ENCODE measurements around the gene SNX1. TPM values are rescaled to one million over a fixed set of nuclear protein-coding genes. Genes with fewer than 3 reads are reported as not detected.

Gene SNX1
- 94.5 and 104 TPM in 2 replicates for total RNA-seq (2021)
- percentile 85 among the genes with signal in this experiment for Bru-seq, nascent RNA
- BruChase-seq, experiment 1, labeled RNA remaining after a 2-hour chase, result percentile 84 among the genes with signal in this experiment
- percentile 81 among the genes with signal in this experiment for BruChase-seq, experiment 2, labeled RNA remaining after a 6-hour chase
- long read RNA-seq, transcript SNX1-213 (13 exons, 1,374 nt), result minor isoform, 5 of 305 reads
- long read RNA-seq, transcript SNX1-208 (15 exons, 1,971 nt), result major isoform, 237 of 305 reads
- long read RNA-seq, partial matches to known transcripts, result 18 of 305 reads
- long read RNA-seq, other reads (novel, unspliced or antisense), result 44 of 305 reads

- H3K4me1 ChIP-seq (ENCODE audit: insufficient read depth, low read length, poor library complexity, severe bottlenecking), result peaks cover 52% of the 10 kb centered on the region
- H3K4me3 ChIP-seq (ENCODE audit: low read depth, low read length, poor library complexity, severe bottlenecking), result peak within 1 kb of the TSS; percentile 86
- peak within 1 kb of the TSS; percentile 89 for H3K27ac ChIP-seq (ENCODE audit: low read depth, low read length, poor library complexity, severe bottlenecking)
- intact Hi-C loops (cut with micrococcal nuclease; ENCODE audit: unreplicated experiment), result loop anchor here (2.0 kb wide), 1 partner anchor 57 kb away; no protein-coding TSS in a partner anchor
- DNase-seq (ENCODE audit: low spot score), result peak; percentile 96
- no peaks in the 10 kb centered on the region for H3K27me3 ChIP-seq (replicated peaks; ENCODE audit: insufficient read depth, low read depth, low read length, poor library complexity)
- POLR2A ChIA-PET (ENCODE audit: low non-redundant PET), result interaction anchor here (0.5 to 0.9 kb wide), 2 partner anchors 8 to 59 kb away, joined by 3 to 8 read pairs; no protein-coding TSS in a partner anchor
- no peaks in the 10 kb centered on the region for H3K36me3 ChIP-seq (ENCODE audit: insufficient read depth, low read length, poor library complexity, severe bottlenecking)
- TF ChIP-seq EZH2 (IDR thresholded peaks at IDR 0.05; ENCODE audit: borderline replicate concordance, low read depth, low read length, poor library complexity, severe bottlenecking) (no peak), CTCF (conservative IDR thresholded peaks at IDR 0.05; ENCODE audit: low read depth, low read length) (no peak)
- BruUV-seq (replicated peaks), result TSS peak; percentile 57
- H3K9me3 ChIP-seq (ENCODE audit: low read depth, low read length, poor library complexity, severe bottlenecking), result no peaks in the 10 kb centered on the region
- CTCF ChIA-PET, result no interaction called here
These were observed at the start of gene SNX1 for GRCh38 chr15:64095795-64096667. Gene SNX1 (plus strand): TSS chr15:64095982. CDS start chr15:64096014, 32 bp downstream.

- Histone ChIP-seq H3K27me3 (replicated peaks; ENCODE audit: insufficient read depth, low read depth, low read length, poor library complexity) (no peaks in the 10 kb centered on the region), H3K4me1 (ENCODE audit: insufficient read depth, low read length, poor library complexity, severe bottlenecking) (peaks cover 6% of the 10 kb centered on the region), H3K27ac (ENCODE audit: low read depth, low read length, poor library complexity, severe bottlenecking) (no peak within 1 kb of the TSS), H3K9me3 (ENCODE audit: low read depth, low read length, poor library complexity, severe bottlenecking) (no peaks in the 10 kb centered on the region), H3K4me3 (ENCODE audit: low read depth, low read length, poor library complexity, severe bottlenecking) (peak within 1 kb of the TSS; percentile 63), H3K36me3 (ENCODE audit: insufficient read depth, low read length, poor library complexity, severe bottlenecking) (no peaks in the 10 kb centered on the region)
- intact Hi-C loops (cut with micrococcal nuclease; ENCODE audit: unreplicated experiment), result loop anchor here (5.0 to 10.0 kb wide), 2 partner anchors 102 to 434 kb away; no protein-coding TSS in a partner anchor
- peak; percentile 83 for DNase-seq (ENCODE audit: low spot score)
- ChIA-PET POLR2A (ENCODE audit: low non-redundant PET) (no interaction called here), CTCF (interaction anchor here (0.6 to 1.8 kb wide), 12 partner anchors 8 to 580 kb away, joined by 3 to 8 read pairs (median 3); partner anchors contain the start of gene CIAO2A)
- BruUV-seq (replicated peaks), result no TSS peak
- TF ChIP-seq EZH2 (IDR thresholded peaks at IDR 0.05; ENCODE audit: borderline replicate concordance, low read depth, low read length, poor library complexity, severe bottlenecking), result no peak
- peak; percentile 70 for TF ChIP-seq CTCF (conservative IDR thresholded peaks at IDR 0.05; ENCODE audit: low read depth, low read length)
These were observed 49.2 kb upstream of the SNX1 start, which contains the start of gene DAPK2 for GRCh38 chr15:64046421-64047153. Gene DAPK2 (minus strand): TSS chr15:64046485. CDS start chr15:64040261, 6,224 bp downstream.

Measured in A673 (cell line).